PFSK-1 (cell line): ENCODE results near the gene FYN.

ENCODE experiments used
- FOXP2 ChIP-seq: optimal IDR thresholded peaks from 2 replicates; pipeline ENCODE3; 2011; ENCODE audit warnings: borderline replicate concordance, control low read depth, inconsistent platforms; ENCODE audit not compliant: insufficient read depth; ENCODE audit errors: extremely low read length, extremely low read depth
- POLR2AphosphoS5 ChIP-seq: IDR thresholded peaks from 2 replicates; pipeline ENCODE4 v1.6.1; 2012; ENCODE audit warnings: low read depth, mild to moderate bottlenecking, control low read depth, low read length, moderate library complexity
- SIN3A ChIP-seq: IDR thresholded peaks from 2 replicates; pipeline ENCODE4 v1.6.1; 2012; ENCODE audit warnings: mild to moderate bottlenecking, low read length, moderate library complexity, borderline replicate concordance; ENCODE audit not compliant: insufficient read depth
- TAF1 ChIP-seq: IDR thresholded peaks from 2 replicates; pipeline ENCODE4 v1.6.1; 2012; ENCODE audit warnings: low read length, control low read depth, borderline replicate concordance; ENCODE audit not compliant: insufficient read depth
- TF ChIP-seq, protein P1 (sequence below), 2 experiments: IDR thresholded peaks; 2 replicates each; pipeline versions ENCODE4 v1.6.1 to v1.8.0; 2011 to 2012; ENCODE audit warnings: low read depth in 2 of 2, low read length in 2 of 2, control low read depth in 1 of 2, inconsistent platforms in 1 of 2, mild to moderate bottlenecking in 1 of 2, moderate library complexity in 1 of 2; ENCODE audit not compliant: insufficient read depth in 1 of 2

Gene FYN

DNA sequence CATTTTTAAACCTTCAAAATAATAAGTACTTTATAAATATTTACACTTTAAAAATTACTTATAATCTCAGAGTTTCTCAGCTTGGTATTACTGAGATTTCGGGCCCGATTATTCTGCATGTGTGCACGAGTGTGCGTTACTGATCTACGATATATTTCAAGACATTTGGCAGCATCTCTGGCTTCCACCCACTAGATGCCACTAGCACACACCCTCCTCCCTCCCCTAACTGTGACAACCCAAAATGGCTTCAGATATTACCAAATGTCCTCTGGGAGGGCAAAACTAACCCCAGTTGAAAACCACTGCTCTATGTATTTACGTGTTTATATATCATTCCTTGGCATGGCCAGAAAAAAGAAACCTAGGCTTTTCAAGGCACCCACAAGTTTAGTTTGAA is 95.9 kb downstream of the FYN start:
- TF ChIP-seq, protein P1, sequence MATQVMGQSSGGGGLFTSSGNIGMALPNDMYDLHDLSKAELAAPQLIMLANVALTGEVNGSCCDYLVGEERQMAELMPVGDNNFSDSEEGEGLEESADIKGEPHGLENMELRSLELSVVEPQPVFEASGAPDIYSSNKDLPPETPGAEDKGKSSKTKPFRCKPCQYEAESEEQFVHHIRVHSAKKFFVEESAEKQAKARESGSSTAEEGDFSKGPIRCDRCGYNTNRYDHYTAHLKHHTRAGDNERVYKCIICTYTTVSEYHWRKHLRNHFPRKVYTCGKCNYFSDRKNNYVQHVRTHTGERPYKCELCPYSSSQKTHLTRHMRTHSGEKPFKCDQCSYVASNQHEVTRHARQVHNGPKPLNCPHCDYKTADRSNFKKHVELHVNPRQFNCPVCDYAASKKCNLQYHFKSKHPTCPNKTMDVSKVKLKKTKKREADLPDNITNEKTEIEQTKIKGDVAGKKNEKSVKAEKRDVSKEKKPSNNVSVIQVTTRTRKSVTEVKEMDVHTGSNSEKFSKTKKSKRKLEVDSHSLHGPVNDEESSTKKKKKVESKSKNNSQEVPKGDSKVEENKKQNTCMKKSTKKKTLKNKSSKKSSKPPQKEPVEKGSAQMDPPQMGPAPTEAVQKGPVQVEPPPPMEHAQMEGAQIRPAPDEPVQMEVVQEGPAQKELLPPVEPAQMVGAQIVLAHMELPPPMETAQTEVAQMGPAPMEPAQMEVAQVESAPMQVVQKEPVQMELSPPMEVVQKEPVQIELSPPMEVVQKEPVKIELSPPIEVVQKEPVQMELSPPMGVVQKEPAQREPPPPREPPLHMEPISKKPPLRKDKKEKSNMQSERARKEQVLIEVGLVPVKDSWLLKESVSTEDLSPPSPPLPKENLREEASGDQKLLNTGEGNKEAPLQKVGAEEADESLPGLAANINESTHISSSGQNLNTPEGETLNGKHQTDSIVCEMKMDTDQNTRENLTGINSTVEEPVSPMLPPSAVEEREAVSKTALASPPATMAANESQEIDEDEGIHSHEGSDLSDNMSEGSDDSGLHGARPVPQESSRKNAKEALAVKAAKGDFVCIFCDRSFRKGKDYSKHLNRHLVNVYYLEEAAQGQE (IDR thresholded peaks at IDR 0.05; ENCODE audit: insufficient read depth in 1 of 2, low read depth in 2 of 2, low read length in 2 of 2), result no peak
- TF ChIP-seq SIN3A (no peak), TAF1 (no peak), POLR2AphosphoS5 (no peak), FOXP2 (no peak)

GRCh38 chr6:111776236-111777221 is 96.7 kb downstream of the FYN start:
- no peak for TF ChIP-seq FOXP2
- TF ChIP-seq, protein P1 (IDR thresholded peaks at IDR 0.05; ENCODE audit: insufficient read depth in 1 of 2, low read depth in 2 of 2, low read length in 2 of 2), result no peak
- TF ChIP-seq TAF1, result no peak
- TF ChIP-seq SIN3A, result no peak
- TF ChIP-seq POLR2AphosphoS5, result no peak

- TF ChIP-seq SIN3A, result no peak
- TF ChIP-seq POLR2AphosphoS5, result no peak
- no peak for TF ChIP-seq TAF1
- TF ChIP-seq, protein P1 (IDR thresholded peaks at IDR 0.05; ENCODE audit: insufficient read depth in 1 of 2, low read depth in 2 of 2, low read length in 2 of 2), result no peak
- no peak for TF ChIP-seq FOXP2
These were observed 97.9 kb downstream of the FYN start for GRCh38 chr6:111775145-111775922.

DNA sequence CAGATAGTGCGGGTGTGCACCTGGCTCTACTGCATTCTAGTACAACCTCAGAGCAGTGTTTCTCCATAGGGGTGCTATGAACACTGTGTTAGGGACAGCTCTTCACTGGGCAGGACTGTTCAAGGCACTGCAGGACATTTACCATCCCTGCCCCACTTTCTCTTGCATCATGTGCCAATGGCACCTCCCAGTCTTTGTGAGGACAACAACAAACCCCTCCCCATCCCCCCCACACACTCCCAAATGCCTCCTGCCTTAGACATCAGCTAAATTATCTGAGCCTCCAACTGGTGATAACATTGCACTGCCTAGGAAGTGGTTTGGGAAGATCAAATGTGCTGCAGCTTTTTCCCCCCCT is 98.9 kb downstream of the FYN start:
- TF ChIP-seq TAF1 (no peak), FOXP2 (no peak), POLR2AphosphoS5 (no peak), SIN3A (no peak)
- TF ChIP-seq, protein P1 (IDR thresholded peaks at IDR 0.05; ENCODE audit: insufficient read depth in 1 of 2, low read depth in 2 of 2, low read length in 2 of 2), result no peak
